ENCODE measurements around the gene SLFN5.

DNA sequence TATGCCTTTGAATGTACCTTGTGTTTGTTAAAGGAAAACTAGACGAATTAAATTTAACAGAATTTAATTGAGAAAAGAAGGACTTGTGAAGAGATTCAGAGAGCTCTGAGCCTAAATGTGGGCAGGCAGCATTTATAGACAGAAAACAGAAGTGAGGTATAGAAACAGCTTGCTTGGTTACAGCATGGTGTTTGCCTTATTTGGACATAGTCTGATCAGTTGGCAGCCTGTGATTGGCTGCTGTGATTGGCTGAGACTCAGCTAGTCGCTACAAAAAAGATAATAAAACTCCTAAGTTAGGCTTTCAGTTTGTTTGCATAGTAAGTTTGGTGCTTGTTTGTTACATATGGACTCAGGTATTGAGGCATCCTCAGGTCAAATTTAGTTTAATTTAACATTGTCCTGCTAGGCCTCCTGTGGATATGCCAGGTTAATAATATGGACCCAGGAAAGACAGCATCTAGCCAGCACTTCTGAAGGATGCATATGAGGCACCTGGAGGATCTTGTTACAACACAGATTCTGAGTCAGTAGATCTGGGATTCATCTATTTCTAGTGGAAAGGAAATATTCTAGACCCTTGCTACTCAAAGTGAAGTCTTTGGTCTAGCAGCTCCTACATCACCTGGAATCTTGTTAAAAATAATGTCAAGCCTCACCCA lies 43.4 kb downstream of the SLFN5 start:
- TF ChIP-seq, protein P1, sequence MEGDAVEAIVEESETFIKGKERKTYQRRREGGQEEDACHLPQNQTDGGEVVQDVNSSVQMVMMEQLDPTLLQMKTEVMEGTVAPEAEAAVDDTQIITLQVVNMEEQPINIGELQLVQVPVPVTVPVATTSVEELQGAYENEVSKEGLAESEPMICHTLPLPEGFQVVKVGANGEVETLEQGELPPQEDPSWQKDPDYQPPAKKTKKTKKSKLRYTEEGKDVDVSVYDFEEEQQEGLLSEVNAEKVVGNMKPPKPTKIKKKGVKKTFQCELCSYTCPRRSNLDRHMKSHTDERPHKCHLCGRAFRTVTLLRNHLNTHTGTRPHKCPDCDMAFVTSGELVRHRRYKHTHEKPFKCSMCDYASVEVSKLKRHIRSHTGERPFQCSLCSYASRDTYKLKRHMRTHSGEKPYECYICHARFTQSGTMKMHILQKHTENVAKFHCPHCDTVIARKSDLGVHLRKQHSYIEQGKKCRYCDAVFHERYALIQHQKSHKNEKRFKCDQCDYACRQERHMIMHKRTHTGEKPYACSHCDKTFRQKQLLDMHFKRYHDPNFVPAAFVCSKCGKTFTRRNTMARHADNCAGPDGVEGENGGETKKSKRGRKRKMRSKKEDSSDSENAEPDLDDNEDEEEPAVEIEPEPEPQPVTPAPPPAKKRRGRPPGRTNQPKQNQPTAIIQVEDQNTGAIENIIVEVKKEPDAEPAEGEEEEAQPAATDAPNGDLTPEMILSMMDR (IDR thresholded peaks at IDR 0.05) = no peak
- TF ChIP-seq EP300 (IDR thresholded peaks at IDR 0.05) = no peak
- no peak for TF ChIP-seq POLR2A (IDR thresholded peaks at IDR 0.05)
